ENCODE measurements around the gene NEURL2.

DNA sequence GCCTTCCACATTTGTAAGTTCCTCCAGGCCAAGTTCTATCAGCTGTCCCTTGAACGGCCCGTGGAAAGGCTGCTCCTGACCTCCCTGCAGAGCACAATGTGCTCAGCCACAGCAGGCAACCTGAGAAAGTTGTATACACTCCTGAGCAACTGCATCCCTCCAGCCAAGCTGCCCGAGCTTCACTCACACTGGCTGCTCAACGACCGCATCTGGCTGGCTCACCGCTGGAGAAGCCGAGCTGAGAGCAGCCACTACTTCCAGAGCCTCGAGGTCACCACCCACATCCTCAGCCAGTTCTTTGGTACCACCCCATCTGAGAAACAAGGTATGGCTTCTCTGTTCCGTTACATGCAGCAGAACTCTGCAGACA is 7.9 kb downstream of the NEURL2 start:
- no peak for TF ChIP-seq POLR2A (IDR thresholded peaks at IDR 0.05)
- TF ChIP-seq, protein P1, sequence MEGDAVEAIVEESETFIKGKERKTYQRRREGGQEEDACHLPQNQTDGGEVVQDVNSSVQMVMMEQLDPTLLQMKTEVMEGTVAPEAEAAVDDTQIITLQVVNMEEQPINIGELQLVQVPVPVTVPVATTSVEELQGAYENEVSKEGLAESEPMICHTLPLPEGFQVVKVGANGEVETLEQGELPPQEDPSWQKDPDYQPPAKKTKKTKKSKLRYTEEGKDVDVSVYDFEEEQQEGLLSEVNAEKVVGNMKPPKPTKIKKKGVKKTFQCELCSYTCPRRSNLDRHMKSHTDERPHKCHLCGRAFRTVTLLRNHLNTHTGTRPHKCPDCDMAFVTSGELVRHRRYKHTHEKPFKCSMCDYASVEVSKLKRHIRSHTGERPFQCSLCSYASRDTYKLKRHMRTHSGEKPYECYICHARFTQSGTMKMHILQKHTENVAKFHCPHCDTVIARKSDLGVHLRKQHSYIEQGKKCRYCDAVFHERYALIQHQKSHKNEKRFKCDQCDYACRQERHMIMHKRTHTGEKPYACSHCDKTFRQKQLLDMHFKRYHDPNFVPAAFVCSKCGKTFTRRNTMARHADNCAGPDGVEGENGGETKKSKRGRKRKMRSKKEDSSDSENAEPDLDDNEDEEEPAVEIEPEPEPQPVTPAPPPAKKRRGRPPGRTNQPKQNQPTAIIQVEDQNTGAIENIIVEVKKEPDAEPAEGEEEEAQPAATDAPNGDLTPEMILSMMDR (IDR thresholded peaks at IDR 0.05): no peak

All from lower leg skin (tissue), 3 donors.